ENCODE results near the gene INPP5J.
"Not testable (repeated sequence)": the region's sequence is repeated elsewhere in the genome, so short reads cannot be mapped to it uniquely, and the experiment has no call there.

INPP5J gene

GRCh38 chr22:31154975-31155374, 32.2 kb downstream of the INPP5J start:
- FAIRE-seq (no peak), DNase-seq (ENCODE audit: insufficient read length, low spot score) (no peak)
- TF ChIP-seq CTCF (IDR thresholded peaks at IDR 0.05; ENCODE audit: insufficient read depth, missing control alignments) = no peak

- no peak for FAIRE-seq
- no peak for DNase-seq (ENCODE audit: insufficient read length, low spot score)
- no peak for TF ChIP-seq CTCF (IDR thresholded peaks at IDR 0.05; ENCODE audit: insufficient read depth, missing control alignments)
These were observed 32.7 kb downstream of the INPP5J start for GRCh38 chr22:31155422-31155821.

- TF ChIP-seq CTCF (IDR thresholded peaks at IDR 0.05; ENCODE audit: insufficient read depth, missing control alignments) = no peak
- DNase-seq (ENCODE audit: insufficient read length, low spot score) = no peak
- no peak for FAIRE-seq
These were observed 37.7 kb downstream of the INPP5J start for GRCh38 chr22:31160328-31160978.

- DNase-seq (ENCODE audit: insufficient read length, low spot score) (no peak), FAIRE-seq (no peak)
- no peak for TF ChIP-seq CTCF (IDR thresholded peaks at IDR 0.05; ENCODE audit: insufficient read depth, missing control alignments)
These were observed 38.6 kb downstream of the INPP5J start for GRCh38 chr22:31161386-31161785.

GRCh38 chr22:31162015-31162765, 39.4 kb downstream of the INPP5J start:
- FAIRE-seq (no peak), DNase-seq (ENCODE audit: insufficient read length, low spot score) (no peak)
- no peak for TF ChIP-seq CTCF (IDR thresholded peaks at IDR 0.05; ENCODE audit: insufficient read depth, missing control alignments)

- no peak for TF ChIP-seq CTCF (IDR thresholded peaks at IDR 0.05; ENCODE audit: insufficient read depth, missing control alignments)
- no peak for FAIRE-seq
- DNase-seq (ENCODE audit: insufficient read length, low spot score) = no peak
These were observed 48.2 kb downstream of the INPP5J start for GRCh38 chr22:31170971-31171370.

- not testable (repeated sequence) for FAIRE-seq; DNase-seq (ENCODE audit: insufficient read length, low spot score)
These were observed 49.0 kb downstream of the INPP5J start for GRCh38 chr22:31171734-31172133.
